Measurements from ENCODE around the gene ILF3.

DNA sequence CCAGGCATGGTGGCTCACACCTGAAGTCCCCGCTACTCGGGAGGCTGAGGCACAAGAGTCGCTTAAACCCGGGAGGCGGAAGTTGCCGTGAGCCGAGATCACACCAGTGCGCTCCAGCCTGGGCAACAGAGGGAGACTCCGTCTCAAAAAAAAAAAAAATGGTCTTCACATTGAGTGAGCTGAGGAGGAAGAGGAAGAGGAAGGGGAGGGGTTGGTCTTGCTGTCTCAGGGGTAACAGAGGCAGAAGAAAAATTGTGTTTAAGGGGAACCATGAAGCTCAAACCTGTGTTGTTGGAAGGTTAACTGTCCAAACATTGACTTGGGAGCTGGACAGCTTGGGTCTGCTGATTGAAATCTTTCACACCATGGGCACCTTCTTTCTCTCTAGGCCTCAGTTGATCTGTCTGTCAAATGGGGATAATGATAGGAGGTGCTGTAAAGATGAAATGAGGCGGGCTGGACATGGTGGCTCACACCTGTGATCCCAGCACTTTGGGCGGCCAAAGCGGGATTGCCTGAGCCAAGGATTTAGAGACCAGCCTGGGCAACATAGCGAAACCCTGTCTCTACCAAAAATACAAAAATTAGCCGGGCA is 38.6 kb upstream of the ILF3 start:
- TF ChIP-seq CTCF (conservative IDR thresholded peaks at IDR 0.05; ENCODE audit: low read depth in 2 of 2), result no peak
- TF ChIP-seq, protein P1, sequence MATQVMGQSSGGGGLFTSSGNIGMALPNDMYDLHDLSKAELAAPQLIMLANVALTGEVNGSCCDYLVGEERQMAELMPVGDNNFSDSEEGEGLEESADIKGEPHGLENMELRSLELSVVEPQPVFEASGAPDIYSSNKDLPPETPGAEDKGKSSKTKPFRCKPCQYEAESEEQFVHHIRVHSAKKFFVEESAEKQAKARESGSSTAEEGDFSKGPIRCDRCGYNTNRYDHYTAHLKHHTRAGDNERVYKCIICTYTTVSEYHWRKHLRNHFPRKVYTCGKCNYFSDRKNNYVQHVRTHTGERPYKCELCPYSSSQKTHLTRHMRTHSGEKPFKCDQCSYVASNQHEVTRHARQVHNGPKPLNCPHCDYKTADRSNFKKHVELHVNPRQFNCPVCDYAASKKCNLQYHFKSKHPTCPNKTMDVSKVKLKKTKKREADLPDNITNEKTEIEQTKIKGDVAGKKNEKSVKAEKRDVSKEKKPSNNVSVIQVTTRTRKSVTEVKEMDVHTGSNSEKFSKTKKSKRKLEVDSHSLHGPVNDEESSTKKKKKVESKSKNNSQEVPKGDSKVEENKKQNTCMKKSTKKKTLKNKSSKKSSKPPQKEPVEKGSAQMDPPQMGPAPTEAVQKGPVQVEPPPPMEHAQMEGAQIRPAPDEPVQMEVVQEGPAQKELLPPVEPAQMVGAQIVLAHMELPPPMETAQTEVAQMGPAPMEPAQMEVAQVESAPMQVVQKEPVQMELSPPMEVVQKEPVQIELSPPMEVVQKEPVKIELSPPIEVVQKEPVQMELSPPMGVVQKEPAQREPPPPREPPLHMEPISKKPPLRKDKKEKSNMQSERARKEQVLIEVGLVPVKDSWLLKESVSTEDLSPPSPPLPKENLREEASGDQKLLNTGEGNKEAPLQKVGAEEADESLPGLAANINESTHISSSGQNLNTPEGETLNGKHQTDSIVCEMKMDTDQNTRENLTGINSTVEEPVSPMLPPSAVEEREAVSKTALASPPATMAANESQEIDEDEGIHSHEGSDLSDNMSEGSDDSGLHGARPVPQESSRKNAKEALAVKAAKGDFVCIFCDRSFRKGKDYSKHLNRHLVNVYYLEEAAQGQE (IDR thresholded peaks at IDR 0.05; ENCODE audit: unreplicated experiment), result no peak
- no peak for TF ChIP-seq POLR2AphosphoS5 (IDR thresholded peaks at IDR 0.05; ENCODE audit: low read depth)
- no peak for TF ChIP-seq ZNF331 (CRISPR knock-in tag; IDR thresholded peaks at IDR 0.05; ENCODE audit: low read depth)
- TF ChIP-seq EZH2phosphoT487 (IDR thresholded peaks at IDR 0.05; ENCODE audit: unreplicated experiment), result no peak
- no peak for TF ChIP-seq STAT1 (IDR thresholded peaks at IDR 0.05; ENCODE audit: unreplicated experiment)
- no peak for TF ChIP-seq EZH2 (IDR thresholded peaks at IDR 0.05; ENCODE audit: low read depth, unreplicated experiment)
- no peak for TF ChIP-seq ZNF114 (CRISPR knock-in tag; IDR thresholded peaks at IDR 0.05)
